HG03103 (cell line): ENCODE measurements around the gene BICDL2.

Source experiments
- ATAC-seq: cut with Tn5 transposase; IDR thresholded peaks from one replicate; pipeline ENCODE4 v1.9.1; 2021; ENCODE audit warnings: low read depth; ENCODE audit not compliant: unreplicated experiment

The BICDL2 gene

DNA sequence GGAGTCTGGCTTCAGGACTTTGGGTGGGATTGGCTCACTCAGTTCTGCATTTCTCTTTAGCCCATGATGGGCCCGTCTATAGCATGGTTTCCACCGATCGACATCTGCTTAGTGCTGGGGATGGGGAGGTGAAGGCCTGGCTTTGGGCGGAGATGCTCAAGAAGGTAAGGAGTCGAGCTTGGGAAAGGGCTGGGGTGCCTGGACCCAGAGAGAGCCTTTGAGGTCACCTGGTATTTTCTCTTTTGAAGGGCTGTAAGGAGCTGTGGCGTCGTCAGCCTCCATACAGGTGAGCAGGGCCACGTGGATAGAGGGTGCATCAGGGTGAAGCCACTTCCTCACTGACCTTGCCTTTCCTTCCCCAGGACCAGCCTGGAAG, 10.8 kb downstream of the BICDL2 start:
- no peak for ATAC-seq

DNA sequence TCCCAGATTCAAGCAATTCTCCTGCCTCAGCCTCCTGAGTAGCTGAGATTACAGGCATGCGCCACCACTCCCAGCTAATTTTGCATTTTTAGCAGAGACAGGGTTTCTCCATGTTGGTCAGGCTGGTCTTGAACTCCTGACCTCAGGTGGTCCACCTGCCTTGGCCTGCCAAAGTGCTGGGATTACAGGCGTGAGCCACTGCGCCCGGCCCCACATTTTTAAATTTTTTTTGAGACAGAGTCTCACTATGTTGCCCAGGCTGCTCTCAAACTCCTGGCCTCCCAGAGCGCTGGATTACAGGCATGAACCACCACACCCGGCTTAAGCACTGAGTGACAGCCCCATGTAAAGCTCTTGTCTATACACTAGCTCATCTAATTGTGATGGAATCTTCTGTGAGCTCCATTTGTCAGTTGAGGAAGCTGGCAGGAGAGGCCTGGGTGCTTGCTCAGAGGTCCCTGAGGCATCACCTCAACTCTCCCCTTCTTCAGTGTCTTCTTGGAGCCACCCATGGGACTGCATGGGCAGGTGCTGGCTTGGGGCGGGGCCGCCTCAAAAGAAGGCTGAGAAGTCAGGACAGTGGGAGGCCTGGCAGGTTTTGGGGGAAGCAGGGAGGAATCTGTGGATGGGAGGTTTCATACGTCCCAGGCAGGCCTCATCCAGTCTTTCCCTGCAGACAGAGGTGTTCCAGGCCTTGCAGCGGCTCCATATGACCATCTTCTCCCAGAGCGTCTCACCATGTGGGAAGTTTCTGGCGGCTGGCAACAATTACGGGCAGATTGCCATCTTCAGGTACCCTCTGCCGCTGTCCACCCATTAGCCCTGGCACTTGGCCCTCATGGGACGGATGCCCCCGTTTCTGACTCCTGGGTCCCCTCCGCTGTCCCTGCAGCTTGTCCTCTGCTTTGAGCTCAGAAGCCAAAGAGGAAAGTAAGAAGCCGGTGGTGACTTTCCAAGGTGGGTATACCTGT, 11.4 kb downstream of the BICDL2 start:
- ATAC-seq: no peak

DNA sequence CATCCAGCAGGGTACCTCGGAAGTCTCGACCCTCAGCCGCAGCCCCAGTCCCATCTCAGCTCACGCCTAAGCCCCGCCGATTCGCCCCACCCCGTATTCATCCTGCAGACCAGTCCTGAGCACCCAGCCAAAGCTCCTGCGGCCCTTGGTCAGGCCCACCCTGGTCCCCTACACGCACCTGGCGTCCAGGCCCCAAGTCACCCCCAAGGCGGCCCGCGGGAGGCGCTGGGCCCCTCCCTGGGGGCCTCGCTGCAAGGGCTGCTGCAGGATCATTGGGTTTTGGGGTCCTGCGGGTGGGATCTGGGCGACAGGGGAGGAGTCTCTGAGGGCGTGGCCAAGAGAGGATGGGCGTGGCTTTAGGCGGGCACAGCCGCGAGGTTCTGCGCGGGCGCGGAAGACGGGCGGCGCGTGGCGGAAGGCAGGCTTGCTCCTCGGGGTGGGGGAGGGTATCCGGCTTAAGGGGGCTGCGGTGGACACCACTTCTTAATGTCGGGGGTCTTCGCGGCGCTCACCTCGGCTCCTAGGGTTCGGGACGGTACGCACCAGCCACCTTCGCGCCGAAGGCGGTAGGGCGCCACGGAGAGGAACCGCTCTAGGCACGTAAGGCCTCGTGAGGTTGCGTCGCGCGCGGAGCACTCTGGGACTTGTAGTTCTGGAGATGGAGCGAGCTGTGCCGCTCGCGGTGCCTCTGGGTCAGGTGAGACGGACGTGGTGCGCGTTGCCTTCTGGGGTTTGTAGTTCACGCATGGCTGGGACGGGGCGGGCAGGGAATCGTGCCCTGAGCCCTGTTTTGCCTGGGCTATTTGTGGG, 12.9 kb downstream of the BICDL2 start, which contains the start of the genes HCFC1R1 and THOC6:
TSS of gene HCFC1R1 (minus strand) at position 274 of the 810 bp plus-strand sequence. CDS start at position 273, 1 bp downstream.
TSS of gene THOC6 (plus strand) at position 367 of the 810 bp plus-strand sequence. CDS start at position 659, 292 bp downstream.
- peak; percentile 59 for ATAC-seq

DNA sequence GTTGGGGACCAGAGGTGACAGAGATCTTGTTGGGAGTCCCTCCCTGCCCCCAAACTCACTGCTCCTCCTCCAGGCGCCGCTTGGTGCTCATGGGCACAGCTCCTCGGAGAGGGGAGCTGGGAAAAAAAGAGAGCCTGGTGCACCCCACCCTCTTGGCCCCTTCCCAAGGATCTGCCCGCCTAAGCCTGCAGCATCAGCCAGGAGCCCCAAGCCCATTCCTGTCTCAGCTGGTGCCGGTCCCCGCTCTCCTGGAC, 13.4 kb downstream of the BICDL2 start:
- ATAC-seq: no peak

DNA sequence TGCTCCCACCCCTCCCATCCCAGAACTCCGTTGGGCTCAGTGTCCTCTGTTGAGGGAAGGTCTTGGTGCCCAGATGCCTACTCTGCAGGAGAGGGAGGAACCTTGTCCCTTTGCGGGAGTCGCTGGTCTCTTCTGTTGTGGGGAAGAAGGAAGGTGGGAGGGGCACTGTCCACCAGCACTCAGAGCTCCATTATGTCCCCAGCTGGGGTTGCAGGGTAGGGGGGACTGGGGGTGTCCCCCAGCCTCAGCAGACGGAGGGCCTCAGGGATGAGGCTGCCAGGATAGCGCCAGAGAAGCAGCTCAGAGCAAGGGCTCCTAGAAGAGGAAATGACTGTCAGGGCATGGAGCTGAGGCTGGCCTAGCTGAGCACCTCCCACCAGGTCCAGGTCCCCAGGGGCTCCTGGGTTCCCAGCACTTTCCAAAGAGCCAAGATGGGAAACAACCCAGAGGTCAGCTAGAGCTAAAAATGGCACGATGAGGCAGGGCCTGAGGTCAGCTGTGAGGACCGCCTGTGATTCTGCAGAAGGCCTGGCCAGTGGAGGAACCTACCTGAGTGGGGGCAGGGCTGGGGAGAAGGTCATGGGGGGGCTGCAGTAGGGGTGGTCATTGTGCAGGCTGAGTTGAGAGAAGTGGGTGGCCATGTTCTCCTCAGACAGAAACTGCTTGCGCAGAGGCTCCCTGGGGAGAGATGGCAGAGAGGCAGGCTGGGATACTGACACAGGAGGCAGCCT, 13.9 kb downstream of the BICDL2 start:
- no peak for ATAC-seq

DNA sequence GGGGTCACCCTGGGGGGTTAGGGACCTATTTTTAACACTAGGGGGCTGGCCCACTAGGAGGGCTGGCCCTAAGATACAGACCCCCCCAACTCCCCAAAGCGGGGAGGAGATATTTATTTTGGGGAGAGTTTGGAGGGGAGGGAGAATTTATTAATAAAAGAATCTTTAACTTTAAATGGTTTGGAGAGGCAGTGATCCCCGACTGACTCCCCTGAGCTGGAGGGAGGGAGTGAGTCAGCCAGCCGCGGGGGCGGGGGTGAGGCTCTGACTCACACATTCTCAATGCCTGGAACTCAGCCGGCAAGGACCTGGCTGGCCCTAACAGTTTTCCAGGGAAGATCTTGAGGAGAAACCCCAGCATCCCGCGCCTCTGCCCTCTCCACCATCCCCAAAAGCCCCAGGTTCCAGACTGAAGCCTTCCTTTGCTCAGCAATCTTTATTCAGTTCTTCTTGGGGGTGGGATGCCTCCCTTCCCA, 14.5 kb downstream of the BICDL2 start:
- ATAC-seq: no peak

DNA sequence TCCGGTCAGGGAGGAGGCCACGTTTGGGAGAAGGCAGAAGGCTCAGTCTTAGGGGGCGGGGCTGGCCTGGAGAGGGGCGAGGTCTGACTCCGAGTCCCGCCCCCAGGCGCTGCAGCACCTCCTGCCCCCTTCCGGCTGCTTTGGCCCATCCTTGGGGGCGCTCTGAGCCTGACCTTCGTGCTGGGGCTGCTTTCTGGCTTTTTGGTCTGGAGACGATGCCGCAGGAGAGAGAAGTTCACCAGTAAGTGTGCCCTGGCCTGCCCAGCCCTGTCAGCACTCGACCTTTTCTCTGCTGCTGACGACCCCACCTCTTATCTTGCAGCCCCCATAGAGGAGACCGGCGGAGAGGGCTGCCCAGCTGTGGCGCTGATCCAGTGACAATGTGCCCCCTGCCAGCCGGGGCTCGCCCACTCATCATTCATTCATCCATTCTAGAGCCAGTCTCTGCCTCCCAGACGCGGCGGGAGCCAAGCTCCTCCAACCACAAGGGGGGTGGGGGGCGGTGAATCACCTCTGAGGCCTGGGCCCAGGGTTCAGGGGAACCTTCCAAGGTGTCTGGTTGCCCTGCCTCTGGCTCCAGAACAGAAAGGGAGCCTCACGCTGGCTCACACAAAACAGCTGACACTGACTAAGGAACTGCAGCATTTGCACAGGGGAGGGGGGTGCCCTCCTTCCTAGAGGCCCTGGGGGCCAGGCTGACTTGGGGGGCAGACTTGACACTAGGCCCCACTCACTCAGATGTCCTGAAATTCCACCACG, 15.1 kb downstream of the BICDL2 start:
- no peak for ATAC-seq

DNA sequence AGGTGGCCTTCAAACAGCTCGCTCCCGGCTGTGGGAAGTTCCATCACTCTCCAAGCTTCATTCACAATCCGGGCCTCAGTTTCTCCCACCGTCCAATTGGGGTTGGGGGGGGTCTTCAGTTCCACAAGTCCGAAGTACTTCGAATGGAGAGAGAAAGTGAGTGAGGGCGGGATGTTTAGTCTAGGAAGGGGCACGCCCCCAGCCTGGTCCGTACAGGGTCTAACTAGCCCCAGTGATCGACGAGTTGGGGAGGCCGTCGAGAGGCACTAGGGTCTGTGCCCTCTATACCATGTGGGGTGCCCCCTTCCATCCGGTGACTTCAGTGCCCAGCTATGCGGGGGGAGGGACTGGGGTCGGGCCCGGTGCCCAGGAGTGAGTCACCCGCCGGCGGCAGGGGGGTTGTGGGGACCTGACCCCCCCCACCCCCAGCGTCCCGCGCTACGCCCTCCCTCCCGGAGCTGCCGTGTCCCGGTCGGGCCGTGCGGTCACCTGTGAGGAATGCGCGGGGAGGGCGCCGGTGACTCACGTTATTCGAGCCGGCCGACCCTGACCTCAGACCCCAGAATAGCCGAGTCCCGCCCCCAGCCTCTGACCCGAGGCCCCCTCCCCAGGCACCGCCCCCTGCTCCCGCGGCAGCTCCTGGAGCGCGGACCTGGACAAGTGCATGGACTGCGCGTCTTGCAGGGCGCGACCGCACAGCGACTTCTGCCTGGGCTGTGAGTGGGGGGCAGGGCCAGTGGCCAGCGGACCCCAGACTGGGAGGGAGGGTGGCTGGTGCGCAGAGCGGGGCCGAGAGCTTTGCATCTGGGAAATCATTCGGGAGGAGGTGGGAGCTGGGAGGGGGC, 15.9 kb downstream of the BICDL2 start:
- no peak for ATAC-seq

DNA sequence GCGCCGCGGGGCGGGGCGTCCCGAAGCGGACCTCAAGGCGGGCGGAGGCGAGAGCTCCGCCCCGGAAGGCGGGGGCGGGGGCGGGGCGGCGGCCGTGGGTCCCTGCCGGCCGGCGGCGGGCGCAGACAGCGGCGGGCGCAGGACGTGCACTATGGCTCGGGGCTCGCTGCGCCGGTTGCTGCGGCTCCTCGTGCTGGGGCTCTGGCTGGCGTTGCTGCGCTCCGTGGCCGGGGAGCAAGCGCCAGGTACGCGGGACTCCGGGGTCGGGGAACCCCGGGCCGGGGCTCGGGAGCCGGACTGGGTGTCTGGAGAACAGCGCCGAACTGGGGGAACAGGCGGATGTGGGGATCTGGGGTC, 16.5 kb downstream of the BICDL2 start, which contains the start of gene TNFRSF12A:
TSS of gene TNFRSF12A (plus strand) at position 122 of the 357 bp plus-strand sequence. CDS start at position 152, 30 bp downstream.
- ATAC-seq: no peak

DNA sequence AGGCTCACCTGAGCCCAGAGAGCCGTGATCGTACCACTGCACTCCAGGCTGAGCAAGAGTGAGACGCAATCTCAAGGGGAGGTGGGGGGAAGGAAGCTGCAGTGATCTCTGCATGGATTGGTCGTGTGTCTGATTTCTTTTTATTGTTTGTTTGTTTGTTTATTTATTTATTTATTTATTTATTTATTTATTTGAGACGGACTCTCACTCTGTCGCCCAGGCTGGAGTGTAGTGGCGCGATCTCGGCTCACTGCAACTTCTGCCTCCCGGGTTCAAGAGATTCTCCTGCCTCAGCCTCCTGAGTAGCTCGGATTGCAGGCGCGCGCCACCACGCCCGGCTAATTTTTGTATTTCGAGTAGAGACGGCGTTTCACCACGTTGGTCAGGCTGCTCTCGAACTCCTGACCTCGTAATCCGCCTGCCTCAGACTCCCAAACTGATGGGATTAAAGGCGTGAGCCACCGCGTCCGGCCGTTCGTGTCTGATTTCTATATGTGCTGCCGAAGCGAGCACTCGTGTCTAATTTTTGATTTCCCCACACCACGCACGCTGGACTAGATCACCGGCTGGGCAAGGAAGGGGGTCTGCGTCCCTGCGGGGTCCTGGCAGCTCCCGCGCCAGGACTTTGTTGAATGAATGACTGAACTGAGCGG, 17.0 kb downstream of the BICDL2 start:
- ATAC-seq: no peak

DNA sequence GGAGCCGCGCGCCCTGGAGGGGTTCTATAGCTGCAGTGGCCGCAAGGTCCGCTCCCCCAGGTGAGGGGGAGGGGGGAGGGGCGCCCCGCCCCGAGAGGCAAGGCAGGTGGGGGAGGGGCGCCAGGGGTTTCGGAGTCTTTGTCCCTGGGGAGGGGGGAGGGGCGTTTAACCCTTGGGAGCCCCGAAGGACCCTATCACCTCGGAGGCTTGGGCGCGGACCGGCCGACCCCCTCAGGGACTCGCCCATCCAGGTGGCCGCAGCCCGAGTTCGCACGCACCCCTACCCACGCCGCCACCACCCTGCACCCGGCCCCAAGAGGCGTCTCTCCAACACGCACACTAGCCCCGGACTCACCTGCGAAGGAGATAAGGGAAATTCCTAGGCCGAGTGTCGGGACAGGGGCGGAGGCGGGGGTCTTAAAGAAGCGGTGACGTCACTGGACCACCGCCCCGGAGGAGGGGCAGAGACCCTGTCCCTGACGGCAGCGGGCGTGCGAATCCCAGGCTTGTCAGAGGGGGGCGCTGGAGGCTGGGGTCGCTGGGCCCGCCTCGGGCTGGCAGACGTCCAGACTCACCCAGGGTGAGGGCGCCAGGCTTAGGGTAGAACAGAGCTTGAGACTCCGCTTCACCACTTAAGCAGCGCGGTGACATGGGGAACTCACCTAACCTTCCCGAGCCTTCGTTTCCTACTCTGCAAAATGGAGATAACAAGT, 18.8 kb downstream of the BICDL2 start, which contains the start of gene CLDN6:
TSS of gene CLDN6 (minus strand) at position 390 of the 713 bp plus-strand sequence. CDS start 2,162 bp downstream, outside the sequence.
- ATAC-seq: no peak

DNA sequence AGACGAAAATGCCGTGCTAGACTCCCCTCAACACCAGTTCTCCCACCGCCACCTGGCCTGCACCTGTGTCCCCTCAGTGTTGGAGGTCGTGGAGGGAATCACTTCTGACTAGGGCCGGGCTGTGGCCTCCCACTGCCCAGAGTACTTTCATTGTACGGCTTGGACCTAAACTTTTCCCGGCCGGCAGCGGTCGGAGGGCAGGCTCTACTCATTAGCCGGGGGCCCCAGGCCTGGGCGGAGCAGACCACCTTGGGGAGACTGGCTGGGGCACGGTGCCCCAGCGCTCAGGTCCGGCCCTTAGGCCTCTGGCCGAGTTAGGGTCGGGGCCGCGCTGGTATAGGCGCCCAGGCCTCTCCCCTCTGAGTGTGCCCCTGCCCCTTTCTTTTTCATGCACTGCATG, 19.4 kb downstream of the BICDL2 start:
- ATAC-seq: no peak

DNA sequence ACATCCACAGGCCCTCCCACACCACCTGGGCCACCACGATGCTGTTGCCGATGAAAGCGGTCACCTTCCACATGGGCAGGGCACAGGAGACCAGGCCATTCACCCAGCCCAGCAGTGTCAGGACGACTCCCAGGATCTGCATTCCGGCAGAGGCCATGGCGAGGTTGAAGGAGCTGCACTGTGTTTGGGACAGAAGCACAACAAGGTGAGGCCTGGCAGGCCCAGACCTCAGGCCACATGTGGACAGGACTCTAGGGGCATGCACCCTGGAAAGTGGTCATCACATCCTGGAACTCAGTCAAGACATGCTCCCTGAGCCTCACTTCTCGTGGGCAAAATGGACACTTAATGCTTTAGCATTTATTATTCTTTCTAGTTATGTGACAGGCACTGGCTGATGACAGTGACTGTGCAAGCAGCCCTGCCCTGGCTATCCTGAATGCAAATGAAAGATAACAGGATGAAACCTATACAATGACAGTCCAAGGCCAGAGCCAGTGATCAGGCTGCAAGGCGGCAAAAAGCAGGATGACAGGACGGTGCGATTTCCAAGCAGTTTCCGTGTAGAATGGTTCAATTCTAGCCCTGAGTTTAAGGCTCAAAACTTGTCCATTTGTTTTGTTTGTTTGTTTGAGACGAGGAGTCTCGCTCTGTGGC, 20.8 kb downstream of the BICDL2 start:
- no peak for ATAC-seq

DNA sequence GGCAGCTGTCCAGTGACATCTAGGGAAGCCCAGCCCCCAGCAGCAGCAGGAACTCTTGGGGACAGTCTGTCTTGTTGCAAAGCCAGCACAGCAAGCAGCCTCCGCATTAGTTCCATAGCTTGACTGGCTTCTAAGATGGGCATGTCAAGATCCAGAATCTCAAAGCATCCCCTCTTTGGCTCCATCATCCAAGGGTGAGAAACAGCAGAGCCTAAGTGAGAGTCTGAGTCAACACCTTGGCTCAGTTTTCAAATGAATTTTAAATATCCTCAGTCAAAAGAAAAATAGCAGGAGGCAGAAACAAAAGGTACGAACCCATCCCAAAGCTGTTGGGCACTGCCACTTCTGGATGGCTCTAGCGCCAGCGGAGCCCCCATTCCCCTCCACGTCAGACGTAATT, 21.8 kb downstream of the BICDL2 start:
- no peak for ATAC-seq

DNA sequence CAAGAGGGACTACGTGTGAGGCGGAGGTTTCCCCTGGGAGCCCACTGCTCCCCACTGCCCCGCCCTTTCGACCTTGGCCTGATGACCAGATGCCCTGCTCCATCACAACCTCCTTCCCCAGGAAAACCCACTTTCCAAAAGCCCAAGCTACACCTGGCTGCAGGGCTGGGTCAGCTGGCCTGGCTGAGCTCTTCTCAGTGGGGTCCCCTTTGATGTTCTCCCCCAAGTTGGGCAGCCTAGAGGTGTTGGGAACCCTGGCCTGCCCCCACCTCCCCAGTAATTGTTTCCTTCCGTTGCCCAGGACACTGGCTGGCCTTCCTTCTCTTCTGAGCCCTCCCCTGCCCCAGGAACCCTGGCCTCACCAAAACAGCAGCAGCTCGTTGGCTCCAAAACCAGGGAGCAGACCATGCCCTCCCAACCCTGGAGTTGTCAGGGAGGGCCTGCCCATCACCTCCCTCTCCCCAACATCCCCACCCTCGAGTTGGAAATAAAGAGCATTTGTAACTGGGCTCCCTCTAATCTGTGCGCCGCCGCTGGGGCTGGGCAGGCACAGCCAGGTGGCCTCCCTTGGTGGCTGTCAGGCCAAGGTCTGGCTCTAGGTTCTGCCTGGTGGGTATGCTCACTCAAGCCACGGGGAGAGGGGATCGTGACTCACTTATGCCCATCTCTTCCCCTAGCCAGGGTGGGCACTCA, 22.6 kb downstream of the BICDL2 start:
- no peak for ATAC-seq

DNA sequence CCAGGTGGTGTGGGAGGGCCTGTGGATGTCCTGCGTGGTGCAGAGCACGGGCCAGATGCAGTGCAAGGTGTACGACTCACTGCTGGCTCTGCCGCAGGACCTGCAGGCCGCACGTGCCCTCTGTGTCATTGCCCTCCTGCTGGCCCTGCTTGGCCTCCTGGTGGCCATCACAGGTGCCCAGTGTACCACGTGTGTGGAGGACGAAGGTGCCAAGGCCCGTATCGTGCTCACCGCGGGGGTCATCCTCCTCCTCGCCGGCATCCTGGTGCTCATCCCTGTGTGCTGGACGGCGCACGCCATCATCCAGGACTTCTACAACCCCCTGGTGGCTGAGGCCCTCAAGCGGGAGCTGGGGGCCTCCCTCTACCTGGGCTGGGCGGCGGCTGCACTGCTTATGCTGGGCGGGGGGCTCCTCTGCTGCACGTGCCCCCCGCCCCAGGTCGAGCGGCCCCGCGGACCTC, 23.2 kb downstream of the BICDL2 start:
- ATAC-seq: no peak
